SK-N-SH (cell line): Measurements from ENCODE around the gene TMEM30A. TPM values are rescaled to one million over a fixed set of nuclear protein-coding genes. Genes with fewer than 3 reads are reported as not detected.

Experiments
- CTCF ChIA-PET: fragments of 300-600, 350-600 bp; formaldehyde crosslinking; extraction: SDS; loops from one replicate; lab custom pipeline; 2021; lab: Yijun Ruan, JAX
- POLR2A ChIA-PET: fragments of 350-600 bp; sonication (Branson Sonifier 250); formaldehyde crosslinking; extraction: SDS; loops from one replicate; lab custom pipeline; 2020; ENCODE audit warnings: antibody characterized with exemption, inconsistent platforms; lab: Yijun Ruan, JAX
- DNase-seq: peaks from one replicate; pipeline ENCODE4 v3.0.0; 2012
- H2AFZ ChIP-seq: fragments of 200-600 bp; sonication (generic); 2 replicates; pipeline ENCODE4 v1.8.1; 2016; ENCODE audit warnings: antibody characterized with exemption, mild to moderate bottlenecking, low read depth
- H3F3A ChIP-seq: fragments of 200-600 bp; sonication (generic); replicated peaks from 2 replicates; pipeline ENCODE3; 2016; ENCODE audit warnings: antibody characterized with exemption, mild to moderate bottlenecking; ENCODE audit not compliant: insufficient read depth
- H3K27ac ChIP-seq, 2 experiments: fragments of 200-500 bp in 1 of 2; fragments of 200-600 bp in 1 of 2; sonication (Bioruptor generic) in 1 of 2; sonication (generic), shearing (Covaris generic) in 1 of 2; 2 replicates each; pipeline versions ENCODE4 v1.5.1 to v1.6.1; 2014 to 2016; ENCODE audit warnings: low read depth in 2 of 2, inconsistent platforms in 1 of 2, low read length in 1 of 2, mild to moderate bottlenecking in 1 of 2, mixed read lengths in 1 of 2
- H3K27me3 ChIP-seq: fragments of 200-600 bp; sonication (generic), shearing (Covaris generic); 2 replicates; pipeline ENCODE4 v1.6.1; 2016; ENCODE audit warnings: mixed run types; ENCODE audit not compliant: insufficient read depth
- H3K36me3 ChIP-seq, 2 experiments: fragments of 200-500 bp in 1 of 2; fragments of 200-600 bp in 1 of 2; sonication (Bioruptor generic) in 1 of 2; sonication (generic) in 1 of 2; replicated peaks in 1 of 2; 2 replicates each; pipeline versions ENCODE3 to v1.5.1; 2014 to 2016; ENCODE audit warnings: low read length in 1 of 2, mild to moderate bottlenecking in 1 of 2; ENCODE audit not compliant: insufficient read depth in 2 of 2, control insufficient read depth in 1 of 2
- H3K4me1 ChIP-seq, 2 experiments: fragments of 200-500 bp in 1 of 2; fragments of 200-600 bp in 1 of 2; sonication (Bioruptor generic) in 1 of 2; sonication (generic), shearing (Covaris generic) in 1 of 2; 2 replicates each; pipeline versions ENCODE4 v1.5.1 to v1.6.1; 2014 to 2016; ENCODE audit warnings: low read depth in 1 of 2, low read length in 1 of 2, mixed run types in 1 of 2; ENCODE audit not compliant: insufficient read depth in 2 of 2, control insufficient read depth in 1 of 2
- H3K4me2 ChIP-seq: fragments of 200-600 bp; sonication (generic), shearing (Covaris generic); 2 replicates; pipeline ENCODE4 v1.6.1; 2017; ENCODE audit warnings: mixed run types
- H3K4me3 ChIP-seq, 2 experiments: fragments of 200-500 bp in 1 of 2; fragments of 200-600 bp in 1 of 2; sonication (Bioruptor generic) in 1 of 2; sonication (generic), shearing (Covaris generic) in 1 of 2; 2 replicates each; pipeline versions ENCODE4 v1.5.1 to v1.8.1; 2014 to 2016; ENCODE audit warnings: low read depth in 2 of 2, inconsistent platforms in 1 of 2, low read length in 1 of 2, mild to moderate bottlenecking in 1 of 2, mixed read lengths in 1 of 2, moderate library complexity in 1 of 2
- H3K79me2 ChIP-seq: fragments of 200-600 bp; sonication (generic); 2 replicates; pipeline ENCODE4 v1.8.1; 2017; ENCODE audit warnings: mild to moderate bottlenecking; ENCODE audit not compliant: insufficient read depth
- H3K9ac ChIP-seq: fragments of 200-600 bp; sonication (generic); 2 replicates; pipeline ENCODE4 v1.6.1; 2017; ENCODE audit warnings: mixed run types
- H3K9me2 ChIP-seq: fragments of 200-600 bp; sonication (generic); 2 replicates; pipeline ENCODE4 v1.6.1; 2017; ENCODE audit warnings: mixed run types
- H3K9me3 ChIP-seq: fragments of 200-600 bp; sonication (generic); 2 replicates; pipeline ENCODE4 v1.6.1; 2017; ENCODE audit warnings: mixed run types, mild to moderate bottlenecking, moderate library complexity
- H4K20me1 ChIP-seq: fragments of 200-600 bp; sonication (generic); 2 replicates; pipeline ENCODE4 v1.6.1; 2017; ENCODE audit warnings: mild to moderate bottlenecking, mixed run types; ENCODE audit not compliant: insufficient read depth
- CHD2 ChIP-seq: fragments of 150-350 bp; IDR thresholded peaks from 2 replicates; pipeline ENCODE4 v1.6.1; 2018; ENCODE audit warnings: low read length; ENCODE audit not compliant: partially characterized antibody
- CTCF ChIP-seq: fragments of 200-600 bp; sonication (generic); IDR thresholded peaks from 2 replicates; pipeline ENCODE4 v1.6.1; 2017; ENCODE audit warnings: antibody characterized with exemption, mild to moderate bottlenecking, moderate library complexity
- FOXM1 ChIP-seq: IDR thresholded peaks from 2 replicates; pipeline ENCODE4 v1.4.0; 2012; ENCODE audit warnings: low read depth, mild to moderate bottlenecking
- GABPA ChIP-seq: IDR thresholded peaks from 2 replicates; pipeline ENCODE4 v1.4.0; 2012; ENCODE audit warnings: low read depth, mild to moderate bottlenecking
- GATA2 ChIP-seq: sonication (generic); formaldehyde crosslinking; IDR thresholded peaks from 2 replicates; pipeline ENCODE4 v1.5.0; 2020; ENCODE audit warnings: mild to moderate bottlenecking, missing genetic modification reagents
- JUND ChIP-seq: IDR thresholded peaks from 2 replicates; pipeline ENCODE4 v1.4.0; 2012
- MAX ChIP-seq: IDR thresholded peaks from 2 replicates; pipeline ENCODE4 v1.4.0; 2012; ENCODE audit warnings: low read depth
- MEF2A ChIP-seq: IDR thresholded peaks from 2 replicates; pipeline ENCODE4 v1.4.0; 2012; ENCODE audit warnings: low read depth, borderline replicate concordance
- MXI1 ChIP-seq: IDR thresholded peaks from 2 replicates; pipeline ENCODE4 v1.6.1; 2012; ENCODE audit warnings: mild to moderate bottlenecking, low read depth, low read length, improper control_type of control experiment
- NRF1 ChIP-seq: IDR thresholded peaks from 2 replicates; pipeline ENCODE4 v1.6.1; 2012; ENCODE audit warnings: low read depth, mild to moderate bottlenecking, low read length
- PBX3 ChIP-seq: IDR thresholded peaks from 2 replicates; pipeline ENCODE4; 2012
- POLR2AphosphoS5 ChIP-seq: IDR thresholded peaks from 2 replicates; pipeline ENCODE4 v1.6.1; 2012; ENCODE audit warnings: low read depth, low read length
- RAD21 ChIP-seq: IDR thresholded peaks from 2 replicates; pipeline ENCODE4 v1.6.1; 2012; ENCODE audit warnings: mild to moderate bottlenecking, low read length
- RCOR1 ChIP-seq: fragments of 150-350 bp; IDR thresholded peaks from 2 replicates; pipeline ENCODE4 v1.6.1; 2017; ENCODE audit warnings: antibody characterized with exemption, low read length
- RFX5 ChIP-seq: IDR thresholded peaks from 2 replicates; pipeline ENCODE4 v1.6.1; 2012; ENCODE audit warnings: mild to moderate bottlenecking, improper control_type of control experiment, low read length
- SIN3A ChIP-seq: IDR thresholded peaks from 2 replicates; pipeline ENCODE4 v1.6.1; 2012; ENCODE audit warnings: low read depth, mild to moderate bottlenecking, low read length, moderate library complexity, borderline replicate concordance
- TAF1 ChIP-seq: IDR thresholded peaks from 2 replicates; pipeline ENCODE4 v1.6.1; 2012; ENCODE audit warnings: low read depth, mild to moderate bottlenecking, low read length, moderate library complexity, borderline replicate concordance
- TEAD4 ChIP-seq: IDR thresholded peaks from 2 replicates; pipeline ENCODE4 v1.4.0; 2012; ENCODE audit warnings: mild to moderate bottlenecking, borderline replicate concordance; ENCODE audit not compliant: insufficient read depth
- ZBTB33 ChIP-seq: IDR thresholded peaks from 2 replicates; pipeline ENCODE4 v1.4.0; 2012; ENCODE audit warnings: low read depth, borderline replicate concordance
- WGBS: methylation state at CpG from one replicate; pipeline ENCODE4 v1.1.6; 2017; ENCODE audit warnings: low lambda C conversion rate; 5-methylcytosine and 5-hydroxymethylcytosine counted together
- polyA plus RNA-seq, 3 experiments: library from polyadenylated mRNA; depleted of rRNA; stranded (reverse); fragments of >200 nt; gene quantifications; 2 replicates each; pipeline ENCODE4 v1.2.3, GENCODE V29; 2012

The TMEM30A gene
- polyA plus RNA-seq, 1 of the 3 experiments (the other 2 are of a cell fraction): 22.8 TPM

GRCh38 chr6:75235271-75235670 is 49.3 kb downstream of the TMEM30A start:
- no peak overlapping the region for H3K4me2 ChIP-seq
- TF ChIP-seq RCOR1 (no peak), MXI1 (no peak), GABPA (no peak), CHD2 (no peak), FOXM1 (no peak), PBX3 (no peak), RAD21 (no peak), JUND (no peak), POLR2AphosphoS5 (no peak), SIN3A (no peak), MEF2A (no peak), MAX (no peak), TAF1 (no peak), GATA2 (CRISPR knock-in tag) (no peak), ZBTB33 (no peak), TEAD4 (no peak), NRF1 (no peak), CTCF (no peak), RFX5 (no peak)
- WGBS: 100% methylated on average over 2 of the region's 2 CpGs
- POLR2A ChIA-PET: no interaction called here
- no peak overlapping the region for H3K4me3 ChIP-seq
- H2AFZ ChIP-seq: no peak overlapping the region
- H3K79me2 ChIP-seq: peaks cover 15% of the 10 kb centered on the region
- no peak overlapping the region for H3K27ac ChIP-seq
- no peaks in the 10 kb centered on the region for H3F3A ChIP-seq
- no peaks in the 10 kb centered on the region for H3K9me2 ChIP-seq
- CTCF ChIA-PET: interaction anchor here (0.9 to 3.7 kb wide), 3 partner anchors 9 to 26 kb away, joined by 3 to 16 read pairs (median 12); no protein-coding TSS in a partner anchor
- no peaks in the 10 kb centered on the region for H3K9me3 ChIP-seq
- H3K9ac ChIP-seq: no peak overlapping the region
- DNase-seq: no peak
- no peaks in the 10 kb centered on the region; the same call in 1 of the 2 replicates for H4K20me1 ChIP-seq
- H3K36me3 ChIP-seq: peaks cover 28 to 35% of the 10 kb centered on the region in 2 experiments
- H3K27me3 ChIP-seq: no peaks in the 10 kb centered on the region
- H3K4me1 ChIP-seq: no peaks in the 10 kb centered on the region
